IMR-90 (cell line): ENCODE data around the gene HCLS1. TPM values are rescaled to one million over a fixed set of nuclear protein-coding genes. Genes with fewer than 3 reads are reported as not detected.
A peak's percentile ranks its signal among the peaks of the same experiment; 100 is the strongest.

Experiments used
- ATAC-seq: fragments of 200-7000 bp; cut with Tn5 transposase; 2 replicates; pipeline ENCODE4 v1.9.1; 2020; ENCODE audit warnings: low read depth, mild to moderate bottlenecking, moderate library complexity
- BruUV-seq: library from RNA; stranded (reverse); fragments of 400-500 nt; replicated peaks from 2 replicates; lab custom pipeline; 2021; lab: Mats Ljungman, UMichigan
- CTCF ChIA-PET: fragments of 300-600 bp; formaldehyde crosslinking; extraction: SDS; loops from one replicate; lab custom pipeline; 2021; ENCODE audit warnings: antibody characterized with exemption; lab: Yijun Ruan, JAX
- POLR2A ChIA-PET: fragments of 300-600 bp; sonication (Branson Sonifier 250); formaldehyde crosslinking; loops from one replicate; lab custom pipeline; 2022; ENCODE audit warnings: antibody characterized with exemption; ENCODE audit not compliant: unreplicated experiment; lab: Charles Lee
- DNase-seq: peaks from one replicate; pipeline ENCODE4 v3.0.0; 2013
- H2AFZ ChIP-seq: replicated peaks from 2 replicates; pipeline ENCODE3; 2013; ENCODE audit warnings: low read length, mild to moderate bottlenecking; ENCODE audit not compliant: poor library complexity
- H2AK5ac ChIP-seq: 2 replicates; pipeline ENCODE4 v1.6.1; 2013; ENCODE audit warnings: low read depth, low read length, inconsistent platforms
- H2AK9ac ChIP-seq: replicated peaks from 2 replicates; pipeline ENCODE3; 2013; ENCODE audit warnings: mild to moderate bottlenecking, low read depth, low read length, moderate library complexity; ENCODE audit not compliant: poor library complexity
- H2BK120ac ChIP-seq: 2 replicates; pipeline ENCODE4 v1.6.1; 2013; ENCODE audit warnings: low read depth, low read length, inconsistent platforms
- H2BK15ac ChIP-seq: 3 replicates; pipeline ENCODE4 v1.6.1; 2013; ENCODE audit warnings: low read depth, low read length, inconsistent platforms
- H2BK20ac ChIP-seq: 2 replicates; pipeline ENCODE4 v1.6.1; 2013; ENCODE audit warnings: low read depth, mild to moderate bottlenecking, inconsistent platforms, low read length, moderate library complexity
- H2BK5ac ChIP-seq: 2 replicates; pipeline ENCODE4 v1.6.1; 2013; ENCODE audit warnings: mild to moderate bottlenecking, low read depth, low read length, inconsistent platforms; ENCODE audit not compliant: poor library complexity, severe bottlenecking
- H3K14ac ChIP-seq: replicated peaks from 2 replicates; pipeline ENCODE4 v1.6.1; 2013; ENCODE audit warnings: low read depth, low read length, inconsistent platforms
- H3K18ac ChIP-seq: 2 replicates; pipeline ENCODE4 v1.6.1; 2013; ENCODE audit warnings: low read depth, low read length, control low read depth
- H3K23ac ChIP-seq: 2 replicates; pipeline ENCODE4 v1.6.1; 2013; ENCODE audit warnings: low read depth, low read length, inconsistent platforms
- H3K27ac ChIP-seq: 2 replicates; pipeline ENCODE4 v1.5.1; 2013; ENCODE audit warnings: mild to moderate bottlenecking, control low read depth, low read length; ENCODE audit not compliant: insufficient read depth
- H3K27me3 ChIP-seq: 2 replicates; pipeline ENCODE4 v1.6.1; 2013; ENCODE audit warnings: low read length; ENCODE audit not compliant: control insufficient read depth, insufficient read depth
- H3K36me3 ChIP-seq: 2 replicates; pipeline ENCODE4 v1.6.1; 2013; ENCODE audit warnings: low read length, mixed read lengths; ENCODE audit not compliant: control insufficient read depth, insufficient read depth
- H3K4ac ChIP-seq: 2 replicates; pipeline ENCODE4 v1.6.1; 2013; ENCODE audit warnings: low read depth, low read length, inconsistent platforms
- H3K4me1 ChIP-seq: 2 replicates; pipeline ENCODE4 v1.6.1; 2013; ENCODE audit warnings: low read length, mixed read lengths; ENCODE audit not compliant: control insufficient read depth, insufficient read depth
- H3K4me2 ChIP-seq: 2 replicates; pipeline ENCODE4 v1.6.1; 2013; ENCODE audit warnings: low read depth, mild to moderate bottlenecking, control low read depth, low read length, moderate library complexity
- H3K4me3 ChIP-seq: 2 replicates; pipeline ENCODE4 v1.5.1; 2013; ENCODE audit warnings: low read depth, mild to moderate bottlenecking, control low read depth, low read length, moderate library complexity; ENCODE audit not compliant: insufficient read depth
- H3K56ac ChIP-seq: 2 replicates; pipeline ENCODE4 v1.6.1; 2013; ENCODE audit warnings: low read length, inconsistent platforms; ENCODE audit not compliant: insufficient read depth; ENCODE audit errors: extremely low read depth
- H3K79me1 ChIP-seq, 2 experiments: 2 replicates each; pipeline ENCODE4 v1.6.1; 2013; ENCODE audit warnings: low read length in 2 of 2, inconsistent platforms in 1 of 2, low read depth in 1 of 2
- H3K9ac ChIP-seq: 2 replicates; pipeline ENCODE4 v1.6.1; 2013; ENCODE audit warnings: low read depth, low read length, control low read depth
- H3K9me1 ChIP-seq: 2 replicates; pipeline ENCODE4 v1.6.1; 2013; ENCODE audit warnings: low read length, inconsistent platforms; ENCODE audit not compliant: insufficient read depth
- H3K9me3 ChIP-seq: 2 replicates; pipeline ENCODE4 v1.6.1; 2013; ENCODE audit warnings: low read length; ENCODE audit not compliant: control insufficient read depth, insufficient read depth
- H4K20me1 ChIP-seq: 2 replicates; pipeline ENCODE4 v1.6.1; 2013; ENCODE audit warnings: low read length, inconsistent platforms; ENCODE audit not compliant: insufficient read depth
- H4K5ac ChIP-seq: 2 replicates; pipeline ENCODE4 v1.6.1; 2013; ENCODE audit warnings: mild to moderate bottlenecking, low read depth, low read length, control low read depth
- H4K8ac ChIP-seq, 2 experiments: 2 replicates each; pipeline ENCODE4 v1.6.1; 2013; ENCODE audit warnings: low read depth in 2 of 2, low read length in 2 of 2, control low read depth in 1 of 2, inconsistent platforms in 1 of 2
- H4K91ac ChIP-seq: 2 replicates; pipeline ENCODE4 v1.6.1; 2013; ENCODE audit warnings: low read depth, low read length, inconsistent platforms; ENCODE audit not compliant: insufficient read depth
- CHD1 ChIP-seq: IDR thresholded peaks from 2 replicates; pipeline ENCODE4 v1.6.1; 2012; ENCODE audit warnings: low read depth, low read length, improper control_type of control experiment
- MAFK ChIP-seq: IDR thresholded peaks from 2 replicates; pipeline ENCODE4 v1.6.1; 2012; ENCODE audit warnings: low read depth, low read length, improper control_type of control experiment
- NFE2L2 ChIP-seq: fragments of 150-350 bp; IDR thresholded peaks from 2 replicates; pipeline ENCODE4 v1.6.1; 2016; ENCODE audit warnings: low read depth, mild to moderate bottlenecking, low read length
- RCOR1 ChIP-seq: IDR thresholded peaks from 2 replicates; pipeline ENCODE4 v1.6.1; 2012; ENCODE audit warnings: mild to moderate bottlenecking, low read length, improper control_type of control experiment; ENCODE audit not compliant: insufficient replicate concordance
- SMC3 ChIP-seq: fragments of 150-350 bp; IDR thresholded peaks from 2 replicates; pipeline ENCODE4 v1.6.1; 2016; ENCODE audit warnings: low read depth, mild to moderate bottlenecking, antibody characterized with exemption, low read length, moderate library complexity
- dilution Hi-C: fragments of 300-500 bp; cut with HindIII; formaldehyde crosslinking; loops from one replicate; pipeline ENCODE4 v1.14.3; 2018; ENCODE audit warnings: low sequenced_read_pairs; ENCODE audit not compliant: unreplicated experiment
- in situ Hi-C: fragments of 300-500 bp; cut with MboI; formaldehyde crosslinking; loops from 3 replicates; pipeline ENCODE4 v1.14.3; 2019; ENCODE audit warnings: low sequenced_read_pairs, inconsistent platforms, mixed read lengths
- intact Hi-C: fragments of 100-400 bp; cut with micrococcal nuclease; formaldehyde crosslinking; loops from 2 replicates; pipeline ENCODE4 v1.10.0; 2022
- polyA plus RNA-seq, 3 experiments: library from polyadenylated mRNA; depleted of rRNA; stranded (reverse); fragments of >200 nt; gene quantifications; 2 replicates each; pipeline ENCODE4 v1.2.3, GENCODE V29; 2012; ENCODE audit warnings: low replicate concordance in 1 of 3
- total RNA-seq: library from RNA; depleted of rRNA; stranded (reverse); fragments of >200 nt; gene quantifications from 2 replicates; pipeline ENCODE4 v1.2.3, GENCODE V29; 2012
- TF ChIP-seq, protein P1 (sequence below): fragments of 150-350 bp; IDR thresholded peaks from 2 replicates; pipeline ENCODE4 v1.6.1; 2016; ENCODE audit warnings: low read depth, mild to moderate bottlenecking, low read length, moderate library complexity, borderline replicate concordance

The HCLS1 gene
- total and polyA plus RNA-seq, 2 of the 4 experiments (the other 2 are of a cell fraction) = 0.54 to 0.67 TPM

DNA sequence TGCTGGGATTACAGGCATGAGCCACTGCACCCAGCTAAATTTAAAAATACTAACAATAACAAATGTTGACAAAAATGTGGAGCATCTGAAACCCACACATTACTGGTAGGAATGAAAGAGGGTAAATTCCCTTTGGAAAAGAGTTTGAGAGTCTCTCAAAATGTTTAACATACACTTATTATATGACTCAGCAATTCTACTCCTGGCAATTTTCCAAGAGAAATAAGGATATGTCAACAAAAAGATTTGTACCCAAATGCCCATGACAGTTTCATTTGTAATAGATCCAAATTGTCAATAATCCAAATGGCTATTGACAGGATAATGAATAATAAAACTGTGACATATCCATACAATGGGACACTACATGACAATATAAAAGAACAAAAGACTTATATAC, 9.0 kb downstream of the HCLS1 start:
- H4K5ac ChIP-seq = no peak overlapping the region
- H3K4me1 ChIP-seq = no peaks in the 10 kb centered on the region
- no peak overlapping the region for H2AFZ ChIP-seq
- no peaks in the 10 kb centered on the region for H4K20me1 ChIP-seq
- H3K23ac ChIP-seq = no peak overlapping the region
- H3K56ac ChIP-seq = no peak overlapping the region
- H2AK5ac ChIP-seq = no peak overlapping the region
- no peaks in the 10 kb centered on the region for H3K36me3 ChIP-seq
- no peaks in the 10 kb centered on the region for H3K79me1 ChIP-seq
- no peak overlapping the region for H2BK15ac ChIP-seq
- H3K4me2 ChIP-seq = no peak overlapping the region
- dilution Hi-C loops (no loop called here), intact Hi-C loops (no loop called here), in situ Hi-C loops (no loop called here)
- no peak overlapping the region for H3K14ac ChIP-seq
- no peak overlapping the region for H4K8ac ChIP-seq
- DNase-seq = no peak
- ChIA-PET POLR2A (no interaction called here), CTCF (no interaction called here)
- no peak overlapping the region for H2BK20ac ChIP-seq
- no peaks in the 10 kb centered on the region for H3K9me1 ChIP-seq
- H3K9ac ChIP-seq = no peak overlapping the region
- H3K27me3 ChIP-seq = no peaks in the 10 kb centered on the region
- TF ChIP-seq MAFK (peak; percentile 90), SMC3 (no peak), RCOR1 (no peak), CHD1 (no peak), NFE2L2 (peak; percentile 90)
- TF ChIP-seq, protein P1, sequence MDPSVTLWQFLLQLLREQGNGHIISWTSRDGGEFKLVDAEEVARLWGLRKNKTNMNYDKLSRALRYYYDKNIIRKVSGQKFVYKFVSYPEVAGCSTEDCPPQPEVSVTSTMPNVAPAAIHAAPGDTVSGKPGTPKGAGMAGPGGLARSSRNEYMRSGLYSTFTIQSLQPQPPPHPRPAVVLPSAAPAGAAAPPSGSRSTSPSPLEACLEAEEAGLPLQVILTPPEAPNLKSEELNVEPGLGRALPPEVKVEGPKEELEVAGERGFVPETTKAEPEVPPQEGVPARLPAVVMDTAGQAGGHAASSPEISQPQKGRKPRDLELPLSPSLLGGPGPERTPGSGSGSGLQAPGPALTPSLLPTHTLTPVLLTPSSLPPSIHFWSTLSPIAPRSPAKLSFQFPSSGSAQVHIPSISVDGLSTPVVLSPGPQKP = no peak
- H3K4me3 ChIP-seq = no peak overlapping the region
- no peaks in the 10 kb centered on the region for H3K9me3 ChIP-seq
- no peak overlapping the region for H2AK9ac ChIP-seq
- no peak overlapping the region for H4K91ac ChIP-seq
- no peak overlapping the region for H3K27ac ChIP-seq
- H3K18ac ChIP-seq = no peak overlapping the region
- no peak overlapping the region for H3K4ac ChIP-seq
- no TSS peak for BruUV-seq
- no peak; the same call in 1 of the 2 replicates for ATAC-seq
- H2BK5ac ChIP-seq = no peak overlapping the region
- no peak overlapping the region for H2BK120ac ChIP-seq
